WTC11 (cell line): ENCODE measurements around the gene GPX5. TPM values are rescaled to one million over a fixed set of nuclear protein-coding genes. Genes with fewer than 3 reads are reported as not detected.
A peak's percentile ranks its signal among the peaks of the same experiment; 100 is the strongest.

Experiments used
- ATAC-seq: fragments of 200-7000 bp; cut with Tn5 transposase; 2 replicates; pipeline ENCODE4 v1.10.0; 2021; ENCODE audit warnings: mild to moderate bottlenecking, moderate library complexity
- CTCF ChIA-PET: fragments of 300-600 bp; sonication (Branson Sonifier 250); formaldehyde crosslinking; loops from one replicate; lab custom pipeline; 2021; ENCODE audit warnings: antibody characterized with exemption; lab: Charles Lee
- POLR2A ChIA-PET: fragments of 350-600 bp; sonication (Branson Sonifier 250); formaldehyde crosslinking; loops from one replicate; lab custom pipeline; 2021; ENCODE audit warnings: antibody characterized with exemption; lab: Charles Lee
- DNase-seq: peaks from one replicate; pipeline ENCODE4 v3.0.0; 2021; ENCODE audit warnings: low spot score
- H3K27ac Mint-ChIP-seq: 2 replicates; pipeline ENCODE4 v1.8.0; 2021; ENCODE audit warnings: mixed read lengths
- H3K27me3 Mint-ChIP-seq: 2 replicates; pipeline ENCODE4 v1.8.0; 2021; ENCODE audit warnings: low read depth, mild to moderate bottlenecking, moderate library complexity, mixed read lengths
- H3K36me3 Mint-ChIP-seq: 2 replicates; pipeline ENCODE4 v1.8.0; 2021; ENCODE audit warnings: mixed read lengths
- H3K4me1 Mint-ChIP-seq: 2 replicates; pipeline ENCODE4 v1.8.0; 2022; ENCODE audit warnings: mixed read lengths
- H3K4me3 Mint-ChIP-seq: 2 replicates; pipeline ENCODE4 v1.8.0; 2021; ENCODE audit warnings: mild to moderate bottlenecking, moderate library complexity, mixed read lengths
- H3K9me3 Mint-ChIP-seq: 2 replicates; pipeline ENCODE4 v1.8.0; 2021; ENCODE audit warnings: mixed read lengths
- AR ChIP-seq: fragments of 250-450 bp; sonication (Bioruptor Pico); IDR thresholded peaks from 2 replicates; pipeline ENCODE4 v1.9.0; 2021; ENCODE audit warnings: mild to moderate bottlenecking
- CREM ChIP-seq: sonication (generic); formaldehyde crosslinking; IDR thresholded peaks from 2 replicates; pipeline ENCODE4 v1.8.1; 2022; ENCODE audit warnings: mild to moderate bottlenecking, missing genetic modification reagents, moderate library complexity
- ELF4 ChIP-seq: sonication (generic); formaldehyde crosslinking; IDR thresholded peaks from 2 replicates; pipeline ENCODE4 v1.8.1; 2022; ENCODE audit warnings: low read depth, mild to moderate bottlenecking, moderate library complexity, missing genetic modification reagents
- EMX1 ChIP-seq: fragments of 250-450 bp; sonication (Bioruptor Pico); IDR thresholded peaks from 2 replicates; pipeline ENCODE4 v1.8.0; 2021; ENCODE audit warnings: mild to moderate bottlenecking
- ESRRA ChIP-seq: sonication (generic); formaldehyde crosslinking; IDR thresholded peaks from 2 replicates; pipeline ENCODE4 v1.8.1; 2022; ENCODE audit warnings: mild to moderate bottlenecking, missing genetic modification reagents, borderline replicate concordance
- HMGXB4 ChIP-seq: sonication (generic); formaldehyde crosslinking; IDR thresholded peaks from 2 replicates; pipeline ENCODE4 v1.8.1; 2023; ENCODE audit warnings: mild to moderate bottlenecking, moderate library complexity, missing genetic modification reagents
- MLX ChIP-seq: sonication (generic); formaldehyde crosslinking; IDR thresholded peaks from 2 replicates; pipeline ENCODE4 v1.8.1; 2023; ENCODE audit warnings: mild to moderate bottlenecking, missing genetic modification reagents, moderate library complexity
- NFATC4 ChIP-seq: fragments of 250-450 bp; sonication (Bioruptor Pico); IDR thresholded peaks from 2 replicates; pipeline ENCODE4 v1.9.0; 2021; ENCODE audit warnings: mild to moderate bottlenecking
- RORB ChIP-seq: fragments of 250-450 bp; sonication (Bioruptor Pico); IDR thresholded peaks from 2 replicates; pipeline ENCODE4 v1.9.0; 2021; ENCODE audit warnings: mild to moderate bottlenecking
- ZBTB21 ChIP-seq: sonication (generic); formaldehyde crosslinking; IDR thresholded peaks from 2 replicates; pipeline ENCODE4 v1.8.1; 2023; ENCODE audit warnings: mild to moderate bottlenecking, missing genetic modification reagents, borderline replicate concordance
- ZBTB43 ChIP-seq: sonication (generic); formaldehyde crosslinking; IDR thresholded peaks from 2 replicates; pipeline ENCODE4 v1.8.1; 2023; ENCODE audit warnings: mild to moderate bottlenecking, missing genetic modification reagents
- ZNF138 ChIP-seq: sonication (generic); formaldehyde crosslinking; conservative IDR thresholded peaks from 2 replicates; pipeline ENCODE4 v1.8.1; 2022; ENCODE audit warnings: mild to moderate bottlenecking, moderate library complexity, missing genetic modification reagents
- ZNF219 ChIP-seq: sonication (generic); formaldehyde crosslinking; IDR thresholded peaks from 2 replicates; pipeline ENCODE4 v1.8.0; 2023; ENCODE audit warnings: missing genetic modification reagents, mild to moderate bottlenecking, borderline replicate concordance
- ZNF281 ChIP-seq: sonication (generic); formaldehyde crosslinking; IDR thresholded peaks from 2 replicates; pipeline ENCODE4 v1.8.0; 2023; ENCODE audit warnings: mild to moderate bottlenecking, missing genetic modification reagents
- ZNF416 ChIP-seq: fragments of 250-450 bp; sonication (Bioruptor Pico); IDR thresholded peaks from 2 replicates; pipeline ENCODE4 v1.9.0; 2021; ENCODE audit warnings: mild to moderate bottlenecking, inconsistent platforms
- ZNF532 ChIP-seq: fragments of 250-450 bp; sonication (Bioruptor Pico); IDR thresholded peaks from 2 replicates; pipeline ENCODE4 v1.9.0; 2021; ENCODE audit warnings: mild to moderate bottlenecking, borderline replicate concordance
- ZNF671 ChIP-seq: fragments of 250-450 bp; sonication (Bioruptor Pico); IDR thresholded peaks from 2 replicates; pipeline ENCODE4 v1.8.0; 2021; ENCODE audit warnings: mild to moderate bottlenecking
- total RNA-seq: library from RNA; stranded (reverse); gene quantifications from 3 replicates; pipeline ENCODE4 v1.2.3, GENCODE V29; 2021

Gene GPX5
- total RNA-seq, 1 experiment from 2014 or later = not detected

GRCh38 chr6:28537065-28537464 lies 11.4 kb downstream of the GPX5 start:
- peak; percentile 30 for DNase-seq
- Mint-ChIP-seq H3K27ac (peak overlapping the region; percentile 84), H3K36me3 (no peaks in the 10 kb centered on the region), H3K4me3 (peak overlapping the region; percentile 95), H3K9me3 (no peaks in the 10 kb centered on the region), H3K4me1 (peaks cover 25% of the 10 kb centered on the region), H3K27me3 (peaks cover 4% of the 10 kb centered on the region)
- ChIA-PET CTCF (interaction anchor here (1.1 to 1.4 kb wide), 3 partner anchors 48 to 134 kb away, joined by 4 read pairs; no protein-coding TSS in a partner anchor), POLR2A (interaction anchor here (1.4 kb wide), 1 partner anchor 69 kb away, joined by 3 read pairs; no protein-coding TSS in a partner anchor)
- TF ChIP-seq ZBTB43 (CRISPR knock-in tag) = no peak
- TF ChIP-seq HMGXB4 (CRISPR knock-in tag) = no peak
- TF ChIP-seq ZNF416 (CRISPR knock-in tag) = no peak
- no peak for TF ChIP-seq ZNF138
- TF ChIP-seq CREM = no peak
- peak; percentile 11 for ATAC-seq

- Mint-ChIP-seq H3K27me3 (peaks cover 4% of the 10 kb centered on the region), H3K9me3 (no peaks in the 10 kb centered on the region), H3K4me3 (peak overlapping the region; percentile 95), H3K4me1 (peaks cover 29% of the 10 kb centered on the region), H3K36me3 (no peaks in the 10 kb centered on the region), H3K27ac (peak overlapping the region; percentile 19; the same call in 1 of the 2 replicates)
- POLR2A ChIA-PET = interaction anchor here (1.4 to 1.6 kb wide), 2 partner anchors 49 to 68 kb away, joined by 3 read pairs; a partner anchor contains a TSS
- CTCF ChIA-PET = interaction anchor here (1.1 to 1.4 kb wide), 4 partner anchors 49 to 387 kb away, joined by 4 read pairs; no protein-coding TSS in a partner anchor
- ATAC-seq = peak; percentile 87
- peak; percentile 78 for DNase-seq
- TF ChIP-seq NFATC4 (0 out of 2 replicates have a peak, but pooled peaks have one; percentile 57), ZNF281 (CRISPR knock-in tag) (peak; percentile 15; the same call in 1 of the 2 replicates), ELF4 (no peak), ZNF532 (CRISPR knock-in tag) (peak; percentile 79; the same call in 1 of the 2 replicates), MLX (CRISPR knock-in tag) (no peak), CREM (no peak), AR (no peak), EMX1 (0 out of 2 replicates have a peak, but pooled peaks have one; percentile 44), ZNF671 (CRISPR knock-in tag) (no peak), ZBTB21 (CRISPR knock-in tag) (no peak), ZNF219 (CRISPR knock-in tag) (no peak), RORB (CRISPR knock-in tag) (no peak), ESRRA (no peak), HMGXB4 (CRISPR knock-in tag) (peak; percentile 83)
Measured at GRCh38 chr6:28537509-28538140, 11.9 kb downstream of the GPX5 start.
